Nephron (organoid): ENCODE measurements around the gene DPP6.

Experiments used
- H3K27ac Mint-ChIP-seq, 3 experiments: 2 replicates each; pipeline ENCODE4 v1.8.0; 2020; ENCODE audit warnings: mixed read lengths in 3 of 3, mild to moderate bottlenecking in 2 of 3, moderate library complexity in 1 of 3
- H3K27me3 Mint-ChIP-seq: 2 replicates; pipeline ENCODE4 v1.8.0; 2021; ENCODE audit warnings: low read depth, mild to moderate bottlenecking, moderate library complexity, mixed read lengths
- H3K36me3 Mint-ChIP-seq: 2 replicates; pipeline ENCODE4 v1.8.0; 2020; ENCODE audit warnings: low read depth, mixed read lengths
- H3K4me1 Mint-ChIP-seq: 2 replicates; pipeline ENCODE4 v1.8.0; 2020; ENCODE audit warnings: mixed read lengths
- H3K4me3 Mint-ChIP-seq, 3 experiments: 2 replicates each; pipeline ENCODE4 v1.8.0; 2020; ENCODE audit warnings: mild to moderate bottlenecking in 3 of 3, mixed read lengths in 3 of 3, moderate library complexity in 2 of 3
- H3K9me3 Mint-ChIP-seq: 2 replicates; pipeline ENCODE4 v1.8.0; 2020; ENCODE audit warnings: mixed read lengths
- CTCF ChIP-seq, 3 experiments: fragments of 200-600 bp; sonication (generic); IDR thresholded peaks; one replicate each; pipeline ENCODE4 v1.5.0; 2021; ENCODE audit warnings: antibody characterized with exemption in 3 of 3; ENCODE audit not compliant: unreplicated experiment in 3 of 3

Gene DPP6

GRCh38 chr7:154347700-154348266, 295.6 kb downstream of the DPP6 start:
- Mint-ChIP-seq H3K4me3 (no peak overlapping the region), H3K36me3 (no peaks in the 10 kb centered on the region), H3K9me3 (peaks cover 2% of the 10 kb centered on the region), H3K27ac (no peak overlapping the region), H3K4me1 (no peaks in the 10 kb centered on the region), H3K27me3 (no peaks in the 10 kb centered on the region)
- TF ChIP-seq CTCF (IDR thresholded peaks at IDR 0.05; ENCODE audit: unreplicated experiment in 3 of 3): no peak

- TF ChIP-seq CTCF (IDR thresholded peaks at IDR 0.05; ENCODE audit: unreplicated experiment in 3 of 3): no peak
- H3K27me3 Mint-ChIP-seq: no peaks in the 10 kb centered on the region
- H3K4me1 Mint-ChIP-seq: peaks cover 12% of the 10 kb centered on the region
- H3K9me3 Mint-ChIP-seq: peaks cover 2% of the 10 kb centered on the region
- H3K36me3 Mint-ChIP-seq: no peaks in the 10 kb centered on the region
- no peak overlapping the region for H3K27ac Mint-ChIP-seq
- H3K4me3 Mint-ChIP-seq: no peak overlapping the region
Observed at GRCh38 chr7:154350892-154351291, 298.7 kb downstream of the DPP6 start.

GRCh38 chr7:154353355-154353767, 301.2 kb downstream of the DPP6 start:
- Mint-ChIP-seq H3K27me3 (peaks cover 2% of the 10 kb centered on the region), H3K27ac (peak overlapping the region in 1 of 3 experiments; percentile 16), H3K36me3 (no peaks in the 10 kb centered on the region), H3K4me3 (no peak overlapping the region), H3K4me1 (peaks cover 12% of the 10 kb centered on the region), H3K9me3 (peaks cover 2% of the 10 kb centered on the region)
- TF ChIP-seq CTCF (IDR thresholded peaks at IDR 0.05; ENCODE audit: unreplicated experiment in 3 of 3): no peak

- TF ChIP-seq CTCF (IDR thresholded peaks at IDR 0.05; ENCODE audit: unreplicated experiment in 3 of 3): no peak
- Mint-ChIP-seq H3K27me3 (no peaks in the 10 kb centered on the region), H3K4me1 (no peaks in the 10 kb centered on the region), H3K4me3 (no peak overlapping the region), H3K36me3 (no peaks in the 10 kb centered on the region), H3K27ac (no peak overlapping the region), H3K9me3 (no peaks in the 10 kb centered on the region)
Observed at GRCh38 chr7:154364170-154364569, 312.0 kb downstream of the DPP6 start.

- no peak for TF ChIP-seq CTCF (IDR thresholded peaks at IDR 0.05; ENCODE audit: unreplicated experiment in 3 of 3)
- Mint-ChIP-seq H3K27ac (no peak overlapping the region), H3K27me3 (no peaks in the 10 kb centered on the region), H3K4me1 (no peaks in the 10 kb centered on the region), H3K4me3 (no peak overlapping the region), H3K9me3 (no peaks in the 10 kb centered on the region), H3K36me3 (no peaks in the 10 kb centered on the region)
Observed at GRCh38 chr7:154371424-154371823, 319.2 kb downstream of the DPP6 start.

GRCh38 chr7:154372011-154372601, 319.9 kb downstream of the DPP6 start:
- Mint-ChIP-seq H3K4me1 (no peaks in the 10 kb centered on the region), H3K9me3 (no peaks in the 10 kb centered on the region), H3K27ac (no peak overlapping the region), H3K27me3 (no peaks in the 10 kb centered on the region), H3K4me3 (no peak overlapping the region), H3K36me3 (no peaks in the 10 kb centered on the region)
- no peak for TF ChIP-seq CTCF (IDR thresholded peaks at IDR 0.05; ENCODE audit: unreplicated experiment in 3 of 3)
